ENCODE measurements around the gene KRT1.

DNA sequence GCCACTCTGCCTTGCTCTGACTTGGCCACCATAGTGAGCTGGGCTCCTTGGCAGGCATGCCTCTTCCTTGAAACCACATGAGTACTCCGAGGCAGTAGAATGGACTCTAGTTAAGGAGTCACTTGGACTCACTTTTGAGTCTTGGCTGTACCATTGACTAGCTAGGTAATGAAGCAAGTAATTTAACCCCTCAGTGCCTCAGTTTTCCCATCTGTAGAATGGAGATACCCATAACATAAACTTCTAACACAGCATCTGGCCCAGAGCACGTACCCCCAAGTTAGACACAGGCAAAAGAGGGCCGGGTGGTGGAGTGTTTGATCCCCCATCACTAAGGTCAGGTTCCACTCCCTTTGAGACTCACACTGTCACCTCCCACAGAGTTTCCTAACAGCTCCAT lies 14.8 kb upstream of the KRT1 start:
- TF ChIP-seq, protein P1, sequence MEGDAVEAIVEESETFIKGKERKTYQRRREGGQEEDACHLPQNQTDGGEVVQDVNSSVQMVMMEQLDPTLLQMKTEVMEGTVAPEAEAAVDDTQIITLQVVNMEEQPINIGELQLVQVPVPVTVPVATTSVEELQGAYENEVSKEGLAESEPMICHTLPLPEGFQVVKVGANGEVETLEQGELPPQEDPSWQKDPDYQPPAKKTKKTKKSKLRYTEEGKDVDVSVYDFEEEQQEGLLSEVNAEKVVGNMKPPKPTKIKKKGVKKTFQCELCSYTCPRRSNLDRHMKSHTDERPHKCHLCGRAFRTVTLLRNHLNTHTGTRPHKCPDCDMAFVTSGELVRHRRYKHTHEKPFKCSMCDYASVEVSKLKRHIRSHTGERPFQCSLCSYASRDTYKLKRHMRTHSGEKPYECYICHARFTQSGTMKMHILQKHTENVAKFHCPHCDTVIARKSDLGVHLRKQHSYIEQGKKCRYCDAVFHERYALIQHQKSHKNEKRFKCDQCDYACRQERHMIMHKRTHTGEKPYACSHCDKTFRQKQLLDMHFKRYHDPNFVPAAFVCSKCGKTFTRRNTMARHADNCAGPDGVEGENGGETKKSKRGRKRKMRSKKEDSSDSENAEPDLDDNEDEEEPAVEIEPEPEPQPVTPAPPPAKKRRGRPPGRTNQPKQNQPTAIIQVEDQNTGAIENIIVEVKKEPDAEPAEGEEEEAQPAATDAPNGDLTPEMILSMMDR (IDR thresholded peaks at IDR 0.05 in 8 of 11, conservative IDR thresholded peaks at IDR 0.05 in 3 of 11): no peak
- TF ChIP-seq POLR2AphosphoS5 (IDR thresholded peaks at IDR 0.05): no peak
- TF ChIP-seq POLR2A (IDR thresholded peaks at IDR 0.05): no peak
